ENCODE results near the gene PLEKHN1.

The PLEKHN1 gene

DNA sequence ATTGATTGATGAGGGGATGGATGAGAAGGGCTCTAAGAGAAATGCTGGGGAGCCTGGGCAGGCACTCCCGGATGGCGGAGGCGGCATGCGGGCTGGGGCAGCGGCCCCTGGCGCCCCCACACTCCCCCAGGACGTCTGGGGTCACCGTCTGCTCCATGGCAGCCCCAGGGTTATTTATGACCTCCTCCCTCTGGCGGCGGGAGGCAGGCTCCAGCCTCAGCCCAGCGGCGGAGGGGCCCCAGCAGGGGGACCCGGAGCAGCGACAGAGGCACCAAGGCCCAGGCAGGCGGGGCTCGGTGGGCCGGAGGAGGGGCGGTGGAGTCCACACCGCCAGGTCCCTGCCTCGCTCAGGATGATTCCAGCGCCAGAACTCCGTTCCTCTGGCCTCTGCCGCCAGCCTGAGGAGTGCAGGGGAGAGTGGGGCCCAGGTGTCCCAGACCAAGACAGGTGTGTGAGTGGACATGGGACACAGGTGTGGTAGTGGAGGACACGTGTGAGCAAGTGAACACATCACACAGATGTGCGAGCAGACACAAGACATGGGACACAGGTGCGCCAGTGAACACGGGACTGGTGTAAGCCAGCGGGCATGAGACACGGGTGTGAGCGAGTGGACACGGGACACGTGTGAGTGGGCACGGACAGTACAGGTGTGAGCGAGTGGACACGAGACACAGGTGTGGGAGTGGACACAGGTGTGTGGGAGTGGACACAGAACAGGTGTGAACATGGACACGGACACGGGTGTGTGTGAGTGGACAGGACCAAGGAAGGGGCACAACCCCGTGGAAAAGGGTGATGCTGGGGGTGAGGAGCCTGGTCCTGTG, 45.1 kb upstream of the PLEKHN1 start (continued):
- TF ChIP-seq ZNF768 (tag by site-specific recombination; IDR thresholded peaks at IDR 0.05) (no peak), ZBTB21 (tag by site-specific recombination; IDR thresholded peaks at IDR 0.05) (no peak), ZNF266 (tag by site-specific recombination; IDR thresholded peaks at IDR 0.05; ENCODE audit: low read depth) (no peak), ZIC2 (tag by site-specific recombination; IDR thresholded peaks at IDR 0.05) (peak; percentile 87), TRIM28 (IDR thresholded peaks at IDR 0.05; ENCODE audit: borderline replicate concordance, low read length) (no peak), YY2 (tag by site-specific recombination; IDR thresholded peaks at IDR 0.05) (no peak), ZXDB (tag by site-specific recombination; IDR thresholded peaks at IDR 0.05) (peak; percentile 92), ZNF792 (tag by site-specific recombination; IDR thresholded peaks at IDR 0.05) (no peak; the same call in 1 of the 2 replicates), ZNF701 (tag by site-specific recombination; IDR thresholded peaks at IDR 0.05) (no peak), ZNF350 (tag by site-specific recombination; IDR thresholded peaks at IDR 0.05) (no peak), TCF7L2 (IDR thresholded peaks at IDR 0.05; ENCODE audit: borderline replicate concordance, low read depth, low read length) (no peak), SALL2 (tag by site-specific recombination; IDR thresholded peaks at IDR 0.05; ENCODE audit: borderline replicate concordance) (no peak), ZNF239 (tag by site-specific recombination; IDR thresholded peaks at IDR 0.05) (no peak), ZSCAN16 (tag by site-specific recombination; IDR thresholded peaks at IDR 0.05) (0 out of 2 replicates have a peak, but pooled peaks have one; percentile 42), HOXA7 (CRISPR knock-in tag; IDR thresholded peaks at IDR 0.05; ENCODE audit: borderline replicate concordance) (no peak), ZNF747 (tag by site-specific recombination; IDR thresholded peaks at IDR 0.05) (no peak), ZNF791 (tag by site-specific recombination; IDR thresholded peaks at IDR 0.05) (no peak), ZNF174 (tag by site-specific recombination; IDR thresholded peaks at IDR 0.05) (no peak), ZNF157 (tag by site-specific recombination; IDR thresholded peaks at IDR 0.05) (no peak), PRDM1 (tag by site-specific recombination; IDR thresholded peaks at IDR 0.05) (no peak), ZNF654 (tag by site-specific recombination; IDR thresholded peaks at IDR 0.05; ENCODE audit: low read depth) (no peak), IKZF3 (tag by site-specific recombination; IDR thresholded peaks at IDR 0.05) (peak; percentile 87)
- TF ChIP-seq, protein P1, sequence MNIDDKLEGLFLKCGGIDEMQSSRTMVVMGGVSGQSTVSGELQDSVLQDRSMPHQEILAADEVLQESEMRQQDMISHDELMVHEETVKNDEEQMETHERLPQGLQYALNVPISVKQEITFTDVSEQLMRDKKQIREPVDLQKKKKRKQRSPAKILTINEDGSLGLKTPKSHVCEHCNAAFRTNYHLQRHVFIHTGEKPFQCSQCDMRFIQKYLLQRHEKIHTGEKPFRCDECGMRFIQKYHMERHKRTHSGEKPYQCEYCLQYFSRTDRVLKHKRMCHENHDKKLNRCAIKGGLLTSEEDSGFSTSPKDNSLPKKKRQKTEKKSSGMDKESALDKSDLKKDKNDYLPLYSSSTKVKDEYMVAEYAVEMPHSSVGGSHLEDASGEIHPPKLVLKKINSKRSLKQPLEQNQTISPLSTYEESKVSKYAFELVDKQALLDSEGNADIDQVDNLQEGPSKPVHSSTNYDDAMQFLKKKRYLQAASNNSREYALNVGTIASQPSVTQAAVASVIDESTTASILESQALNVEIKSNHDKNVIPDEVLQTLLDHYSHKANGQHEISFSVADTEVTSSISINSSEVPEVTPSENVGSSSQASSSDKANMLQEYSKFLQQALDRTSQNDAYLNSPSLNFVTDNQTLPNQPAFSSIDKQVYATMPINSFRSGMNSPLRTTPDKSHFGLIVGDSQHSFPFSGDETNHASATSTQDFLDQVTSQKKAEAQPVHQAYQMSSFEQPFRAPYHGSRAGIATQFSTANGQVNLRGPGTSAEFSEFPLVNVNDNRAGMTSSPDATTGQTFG (tag by site-specific recombination; IDR thresholded peaks at IDR 0.05; ENCODE audit: borderline replicate concordance) = no peak
- TF ChIP-seq, protein P2, sequence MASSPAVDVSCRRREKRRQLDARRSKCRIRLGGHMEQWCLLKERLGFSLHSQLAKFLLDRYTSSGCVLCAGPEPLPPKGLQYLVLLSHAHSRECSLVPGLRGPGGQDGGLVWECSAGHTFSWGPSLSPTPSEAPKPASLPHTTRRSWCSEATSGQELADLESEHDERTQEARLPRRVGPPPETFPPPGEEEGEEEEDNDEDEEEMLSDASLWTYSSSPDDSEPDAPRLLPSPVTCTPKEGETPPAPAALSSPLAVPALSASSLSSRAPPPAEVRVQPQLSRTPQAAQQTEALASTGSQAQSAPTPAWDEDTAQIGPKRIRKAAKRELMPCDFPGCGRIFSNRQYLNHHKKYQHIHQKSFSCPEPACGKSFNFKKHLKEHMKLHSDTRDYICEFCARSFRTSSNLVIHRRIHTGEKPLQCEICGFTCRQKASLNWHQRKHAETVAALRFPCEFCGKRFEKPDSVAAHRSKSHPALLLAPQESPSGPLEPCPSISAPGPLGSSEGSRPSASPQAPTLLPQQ (tag by site-specific recombination; IDR thresholded peaks at IDR 0.05) = peak; percentile 95
- TF ChIP-seq, protein P3, sequence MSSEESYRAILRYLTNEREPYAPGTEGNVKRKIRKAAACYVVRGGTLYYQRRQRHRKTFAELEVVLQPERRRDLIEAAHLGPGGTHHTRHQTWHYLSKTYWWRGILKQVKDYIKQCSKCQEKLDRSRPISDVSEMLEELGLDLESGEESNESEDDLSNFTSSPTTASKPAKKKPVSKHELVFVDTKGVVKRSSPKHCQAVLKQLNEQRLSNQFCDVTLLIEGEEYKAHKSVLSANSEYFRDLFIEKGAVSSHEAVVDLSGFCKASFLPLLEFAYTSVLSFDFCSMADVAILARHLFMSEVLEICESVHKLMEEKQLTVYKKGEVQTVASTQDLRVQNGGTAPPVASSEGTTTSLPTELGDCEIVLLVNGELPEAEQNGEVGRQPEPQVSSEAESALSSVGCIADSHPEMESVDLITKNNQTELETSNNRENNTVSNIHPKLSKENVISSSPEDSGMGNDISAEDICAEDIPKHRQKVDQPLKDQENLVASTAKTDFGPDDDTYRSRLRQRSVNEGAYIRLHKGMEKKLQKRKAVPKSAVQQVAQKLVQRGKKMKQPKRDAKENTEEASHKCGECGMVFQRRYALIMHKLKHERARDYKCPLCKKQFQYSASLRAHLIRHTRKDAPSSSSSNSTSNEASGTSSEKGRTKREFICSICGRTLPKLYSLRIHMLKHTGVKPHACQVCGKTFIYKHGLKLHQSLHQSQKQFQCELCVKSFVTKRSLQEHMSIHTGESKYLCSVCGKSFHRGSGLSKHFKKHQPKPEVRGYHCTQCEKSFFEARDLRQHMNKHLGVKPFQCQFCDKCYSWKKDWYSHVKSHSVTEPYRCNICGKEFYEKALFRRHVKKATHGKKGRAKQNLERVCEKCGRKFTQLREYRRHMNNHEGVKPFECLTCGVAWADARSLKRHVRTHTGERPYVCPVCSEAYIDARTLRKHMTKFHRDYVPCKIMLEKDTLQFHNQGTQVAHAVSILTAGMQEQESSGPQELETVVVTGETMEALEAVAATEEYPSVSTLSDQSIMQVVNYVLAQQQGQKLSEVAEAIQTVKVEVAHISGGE (tag by site-specific recombination; conservative IDR thresholded peaks at IDR 0.05; ENCODE audit: low read depth) = peak; percentile 44; the same call in 1 of the 2 replicates
- TF ChIP-seq, protein P4, sequence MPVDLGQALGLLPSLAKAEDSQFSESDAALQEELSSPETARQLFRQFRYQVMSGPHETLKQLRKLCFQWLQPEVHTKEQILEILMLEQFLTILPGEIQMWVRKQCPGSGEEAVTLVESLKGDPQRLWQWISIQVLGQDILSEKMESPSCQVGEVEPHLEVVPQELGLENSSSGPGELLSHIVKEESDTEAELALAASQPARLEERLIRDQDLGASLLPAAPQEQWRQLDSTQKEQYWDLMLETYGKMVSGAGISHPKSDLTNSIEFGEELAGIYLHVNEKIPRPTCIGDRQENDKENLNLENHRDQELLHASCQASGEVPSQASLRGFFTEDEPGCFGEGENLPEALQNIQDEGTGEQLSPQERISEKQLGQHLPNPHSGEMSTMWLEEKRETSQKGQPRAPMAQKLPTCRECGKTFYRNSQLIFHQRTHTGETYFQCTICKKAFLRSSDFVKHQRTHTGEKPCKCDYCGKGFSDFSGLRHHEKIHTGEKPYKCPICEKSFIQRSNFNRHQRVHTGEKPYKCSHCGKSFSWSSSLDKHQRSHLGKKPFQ (tag by site-specific recombination; IDR thresholded peaks at IDR 0.05) = peak; percentile 95
- TF ChIP-seq, protein P5, sequence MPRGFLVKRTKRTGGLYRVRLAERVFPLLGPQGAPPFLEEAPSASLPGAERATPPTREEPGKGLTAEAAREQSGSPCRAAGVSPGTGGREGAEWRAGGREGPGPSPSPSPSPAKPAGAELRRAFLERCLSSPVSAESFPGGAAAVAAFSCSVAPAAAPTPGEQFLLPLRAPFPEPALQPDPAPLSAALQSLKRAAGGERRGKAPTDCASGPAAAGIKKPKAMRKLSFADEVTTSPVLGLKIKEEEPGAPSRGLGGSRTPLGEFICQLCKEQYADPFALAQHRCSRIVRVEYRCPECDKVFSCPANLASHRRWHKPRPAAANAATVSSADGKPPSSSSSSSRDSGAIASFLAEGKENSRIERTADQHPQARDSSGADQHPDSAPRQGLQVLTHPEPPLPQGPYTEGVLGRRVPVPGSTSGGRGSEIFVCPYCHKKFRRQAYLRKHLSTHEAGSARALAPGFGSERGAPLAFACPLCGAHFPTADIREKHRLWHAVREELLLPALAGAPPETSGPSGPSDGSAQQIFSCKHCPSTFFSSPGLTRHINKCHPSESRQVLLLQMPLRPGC (tag by site-specific recombination; IDR thresholded peaks at IDR 0.05) = 0 out of 2 replicates have a peak, but pooled peaks have one; percentile 59
- TF ChIP-seq, protein P6, sequence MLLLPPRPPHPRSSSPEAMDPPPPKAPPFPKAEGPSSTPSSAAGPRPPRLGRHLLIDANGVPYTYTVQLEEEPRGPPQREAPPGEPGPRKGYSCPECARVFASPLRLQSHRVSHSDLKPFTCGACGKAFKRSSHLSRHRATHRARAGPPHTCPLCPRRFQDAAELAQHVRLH (tag by site-specific recombination; IDR thresholded peaks at IDR 0.05) = no peak; the same call in 1 of the 2 replicates

Measured in HEK293 (cell line).